Measurements from ENCODE around the gene SNRK. TPM values are rescaled to one million over a fixed set of nuclear protein-coding genes. Genes with fewer than 3 reads are reported as not detected.

The SNRK gene
- total RNA-seq, 1 donor from 2014 or later = 51.4 TPM

- DNase-seq (ENCODE audit: low spot score) = no peak
Measured at GRCh38 chr3:43372007-43372740, 85.8 kb downstream of the SNRK start.

- DNase-seq (ENCODE audit: low spot score) = no peak
Measured at GRCh38 chr3:43372809-43373559, 86.6 kb downstream of the SNRK start.

GRCh38 chr3:43373560-43373928 is 87.2 kb downstream of the SNRK start:
- no peak for DNase-seq (ENCODE audit: low spot score)

- DNase-seq (ENCODE audit: low spot score) = no peak
Measured at GRCh38 chr3:43378066-43378935, 92.0 kb downstream of the SNRK start.

- DNase-seq (ENCODE audit: low spot score) = no peak
Measured at GRCh38 chr3:43379343-43379742, 93.0 kb downstream of the SNRK start.

- DNase-seq (ENCODE audit: low spot score) = no peak
Measured at GRCh38 chr3:43388175-43388574, 101.8 kb downstream of the SNRK start.

- DNase-seq (ENCODE audit: low spot score) = no peak
Measured at GRCh38 chr3:43388915-43389314, 102.6 kb downstream of the SNRK start.

- no peak for DNase-seq (ENCODE audit: low spot score)
Measured at GRCh38 chr3:43389388-43390254, 103.3 kb downstream of the SNRK start.

- DNase-seq (ENCODE audit: low spot score) = no peak
Measured at GRCh38 chr3:43390255-43390588, 103.9 kb downstream of the SNRK start.

GRCh38 chr3:43391621-43392020 is 105.3 kb downstream of the SNRK start:
- no peak for DNase-seq (ENCODE audit: low spot score)

- DNase-seq (ENCODE audit: low spot score) = no peak
Measured at GRCh38 chr3:43394041-43394554, 107.8 kb downstream of the SNRK start.

GRCh38 chr3:43399034-43399433 is 112.7 kb downstream of the SNRK start:
- no peak for DNase-seq (ENCODE audit: low spot score)

GRCh38 chr3:43400167-43400566 is 113.8 kb downstream of the SNRK start:
- no peak for DNase-seq (ENCODE audit: low spot score)

Other genes starting within 250 kb of the SNRK start
- gene POMGNT2, start 180.5 kb upstream of the SNRK start, total RNA-seq = 9.2 TPM